DOHH2 (cell line): ENCODE results near the gene LIN52.

ENCODE experiments used
- H3F3A ChIP-seq: fragments of 200-600 bp; sonication (generic), shearing (Covaris generic); 2 replicates; pipeline ENCODE4 v1.6.0; 2016; ENCODE audit warnings: antibody characterized with exemption, mild to moderate bottlenecking; ENCODE audit not compliant: control insufficient read depth, insufficient read depth
- H3K27ac ChIP-seq: fragments of 200-600 bp; sonication (generic); 2 replicates; pipeline ENCODE4 v1.5.1; 2014; ENCODE audit warnings: low read depth, mild to moderate bottlenecking, low read length, moderate library complexity
- H3K27me3 ChIP-seq: fragments of 200-600 bp; sonication (generic); 2 replicates; pipeline ENCODE4 v1.6.1; 2014; ENCODE audit warnings: mild to moderate bottlenecking, low read length, mixed read lengths; ENCODE audit not compliant: control insufficient read depth
- H3K36me3 ChIP-seq: fragments of 200-600 bp; sonication (generic); 2 replicates; pipeline ENCODE4 v1.6.1; 2014; ENCODE audit warnings: mild to moderate bottlenecking, low read length, moderate library complexity, mixed read lengths; ENCODE audit not compliant: control insufficient read depth
- H3K4me1 ChIP-seq: fragments of 200-600 bp; sonication (generic); 2 replicates; pipeline ENCODE4 v1.6.1; 2014; ENCODE audit warnings: mild to moderate bottlenecking, low read length, mixed read lengths; ENCODE audit not compliant: control insufficient read depth
- H3K4me2 ChIP-seq: fragments of 200-600 bp; sonication (generic); 2 replicates; pipeline ENCODE4 v1.6.0; 2014; ENCODE audit warnings: mild to moderate bottlenecking, low read length, moderate library complexity
- H3K4me3 ChIP-seq: fragments of 200-600 bp; sonication (generic); 2 replicates; pipeline ENCODE4 v1.5.1; 2014; ENCODE audit warnings: mild to moderate bottlenecking, low read length, mixed read lengths
- H3K79me2 ChIP-seq: fragments of 200-600 bp; sonication (generic); 2 replicates; pipeline ENCODE4 v1.6.1; 2014; ENCODE audit warnings: mild to moderate bottlenecking, low read length, mixed read lengths; ENCODE audit not compliant: control insufficient read depth
- H3K9me2 ChIP-seq: fragments of 200-600 bp; sonication (generic); replicated peaks from 2 replicates; pipeline ENCODE4 v1.6.1; 2014; ENCODE audit warnings: mild to moderate bottlenecking, low read length, mixed read lengths; ENCODE audit not compliant: control insufficient read depth
- H3K9me3 ChIP-seq: fragments of 200-600 bp; sonication (generic); 2 replicates; pipeline ENCODE4 v1.6.1; 2014; ENCODE audit warnings: antibody characterized with exemption, low read length, mixed read lengths; ENCODE audit not compliant: control insufficient read depth, insufficient read depth
- H4K20me1 ChIP-seq: fragments of 200-600 bp; sonication (generic); 2 replicates; pipeline ENCODE4 v1.6.0; 2014; ENCODE audit warnings: low read depth, mild to moderate bottlenecking, antibody characterized with exemption, low read length, moderate library complexity; ENCODE audit not compliant: control insufficient read depth, insufficient read depth
- EZH2phosphoT487 ChIP-seq: fragments of 200-600 bp; sonication (generic); IDR thresholded peaks from 2 replicates; pipeline ENCODE4 v1.6.1; 2017; ENCODE audit warnings: borderline replicate concordance, mild to moderate bottlenecking, antibody characterized with exemption, low read length, moderate library complexity, mixed read lengths
- TF ChIP-seq, protein P1 (sequence below): fragments of 200-600 bp; sonication (generic); IDR thresholded peaks from one replicate; pipeline ENCODE4 v1.5.1; 2014; ENCODE audit warnings: antibody characterized with exemption, mild to moderate bottlenecking, low read depth, low read length; ENCODE audit not compliant: poor library complexity, severe bottlenecking

Gene LIN52

DNA sequence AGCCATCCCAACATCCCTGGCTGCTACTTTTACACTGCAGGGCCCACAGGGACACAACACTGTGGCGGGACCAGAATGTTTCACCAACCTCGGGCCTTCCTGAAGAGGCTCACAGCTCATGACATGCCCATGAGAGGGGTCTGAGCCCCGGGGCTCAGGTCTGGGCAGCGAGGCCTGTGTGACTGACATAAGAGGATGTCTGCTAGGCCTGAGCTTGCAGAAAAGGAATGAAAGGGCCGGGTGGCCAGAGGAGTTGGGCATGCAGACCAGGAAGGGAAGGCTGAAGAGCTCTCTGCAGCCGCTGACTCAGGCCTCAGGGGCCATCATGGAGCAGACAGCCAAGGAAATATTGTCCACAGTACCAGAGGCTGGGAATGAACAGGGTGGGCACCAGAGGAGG lies 136.2 kb downstream of the LIN52 start:
- H4K20me1 ChIP-seq: no peaks in the 10 kb centered on the region
- no peaks in the 10 kb centered on the region for H3K36me3 ChIP-seq
- no peak overlapping the region for H3K27ac ChIP-seq
- no peak overlapping the region for H3K4me3 ChIP-seq
- no peaks in the 10 kb centered on the region for H3F3A ChIP-seq
- no peaks in the 10 kb centered on the region for H3K9me3 ChIP-seq
- 0 out of 2 replicates have a peak, but pooled peaks cover 3% of the 10 kb centered on the region for H3K27me3 ChIP-seq
- no peaks in the 10 kb centered on the region for H3K79me2 ChIP-seq
- H3K4me1 ChIP-seq: no peaks in the 10 kb centered on the region
- no peaks in the 10 kb centered on the region for H3K9me2 ChIP-seq
- H3K4me2 ChIP-seq: no peak overlapping the region
- TF ChIP-seq EZH2phosphoT487: no peak
- TF ChIP-seq, protein P1, sequence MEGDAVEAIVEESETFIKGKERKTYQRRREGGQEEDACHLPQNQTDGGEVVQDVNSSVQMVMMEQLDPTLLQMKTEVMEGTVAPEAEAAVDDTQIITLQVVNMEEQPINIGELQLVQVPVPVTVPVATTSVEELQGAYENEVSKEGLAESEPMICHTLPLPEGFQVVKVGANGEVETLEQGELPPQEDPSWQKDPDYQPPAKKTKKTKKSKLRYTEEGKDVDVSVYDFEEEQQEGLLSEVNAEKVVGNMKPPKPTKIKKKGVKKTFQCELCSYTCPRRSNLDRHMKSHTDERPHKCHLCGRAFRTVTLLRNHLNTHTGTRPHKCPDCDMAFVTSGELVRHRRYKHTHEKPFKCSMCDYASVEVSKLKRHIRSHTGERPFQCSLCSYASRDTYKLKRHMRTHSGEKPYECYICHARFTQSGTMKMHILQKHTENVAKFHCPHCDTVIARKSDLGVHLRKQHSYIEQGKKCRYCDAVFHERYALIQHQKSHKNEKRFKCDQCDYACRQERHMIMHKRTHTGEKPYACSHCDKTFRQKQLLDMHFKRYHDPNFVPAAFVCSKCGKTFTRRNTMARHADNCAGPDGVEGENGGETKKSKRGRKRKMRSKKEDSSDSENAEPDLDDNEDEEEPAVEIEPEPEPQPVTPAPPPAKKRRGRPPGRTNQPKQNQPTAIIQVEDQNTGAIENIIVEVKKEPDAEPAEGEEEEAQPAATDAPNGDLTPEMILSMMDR: no peak

DNA sequence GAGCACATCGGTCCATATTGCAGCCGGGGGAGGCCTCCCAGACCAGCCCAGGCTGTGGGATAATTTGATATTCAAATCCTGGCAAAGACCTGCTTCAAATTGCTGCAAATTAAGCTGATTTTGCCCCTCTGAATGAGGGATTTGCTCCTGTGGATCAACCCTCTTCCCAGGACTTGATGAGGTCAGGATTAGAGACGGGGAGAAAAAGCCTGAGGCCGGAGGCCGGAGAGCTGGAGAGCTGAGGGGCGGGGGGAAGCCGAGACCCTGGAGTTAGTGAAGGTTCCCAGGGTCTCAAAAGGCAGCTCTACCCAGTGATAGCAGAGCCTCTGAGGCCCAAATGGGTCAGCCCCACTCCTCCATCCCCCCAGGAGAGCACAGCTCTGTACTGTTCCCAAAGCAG lies 137.0 kb downstream of the LIN52 start:
- H3K9me3 ChIP-seq: no peaks in the 10 kb centered on the region
- H3K79me2 ChIP-seq: no peaks in the 10 kb centered on the region
- no peak overlapping the region for H3K4me3 ChIP-seq
- H3K4me1 ChIP-seq: no peaks in the 10 kb centered on the region
- H3K36me3 ChIP-seq: no peaks in the 10 kb centered on the region
- TF ChIP-seq, protein P1: no peak
- no peak for TF ChIP-seq EZH2phosphoT487
- no peaks in the 10 kb centered on the region for H3F3A ChIP-seq
- no peaks in the 10 kb centered on the region for H4K20me1 ChIP-seq
- H3K4me2 ChIP-seq: no peak overlapping the region
- H3K27me3 ChIP-seq: 0 out of 2 replicates have a peak, but pooled peaks cover 3% of the 10 kb centered on the region
- no peak overlapping the region for H3K27ac ChIP-seq
- H3K9me2 ChIP-seq: no peaks in the 10 kb centered on the region

DNA sequence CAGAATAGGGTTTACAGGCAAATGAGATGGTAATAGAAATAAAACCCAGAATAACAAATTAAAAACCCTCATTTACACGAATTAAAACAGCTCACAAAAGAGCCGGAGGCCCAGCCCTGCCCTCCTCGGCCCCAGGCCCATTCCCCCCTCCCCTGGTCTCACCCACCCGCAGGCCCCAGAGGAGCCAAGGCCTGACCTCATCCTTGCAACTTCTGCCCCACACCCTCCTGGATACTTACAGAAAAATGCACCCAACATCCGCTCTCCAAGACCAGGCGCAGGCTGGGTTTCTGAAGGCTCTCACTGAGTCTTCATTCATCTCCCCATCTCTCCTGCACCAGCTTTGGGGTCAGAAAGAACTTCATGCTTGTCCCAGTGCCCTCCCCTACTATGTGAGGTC lies 138.3 kb downstream of the LIN52 start:
- H3K9me3 ChIP-seq: no peaks in the 10 kb centered on the region
- no peak for TF ChIP-seq EZH2phosphoT487
- TF ChIP-seq, protein P1: no peak
- no peaks in the 10 kb centered on the region for H3K79me2 ChIP-seq
- H3K27ac ChIP-seq: no peak overlapping the region
- no peaks in the 10 kb centered on the region for H3K4me1 ChIP-seq
- peaks cover 1% of the 10 kb centered on the region; the same call in 1 of the 2 replicates for H3K27me3 ChIP-seq
- H3K36me3 ChIP-seq: no peaks in the 10 kb centered on the region
- H3K4me3 ChIP-seq: no peak overlapping the region
- no peaks in the 10 kb centered on the region for H4K20me1 ChIP-seq
- H3K9me2 ChIP-seq: no peaks in the 10 kb centered on the region
- no peaks in the 10 kb centered on the region for H3F3A ChIP-seq
- H3K4me2 ChIP-seq: no peak overlapping the region
